GM18868 (cell line): ENCODE results near the gene NAA60.
A peak's percentile ranks its signal among the peaks of the same experiment; 100 is the strongest.
"Not testable (repeated sequence)": the region's sequence is repeated elsewhere in the genome, so short reads cannot be mapped to it uniquely, and the experiment has no call there.

Source experiments
- ATAC-seq: cut with Tn5 transposase; IDR thresholded peaks from one replicate; pipeline ENCODE4 v1.9.1; 2021; ENCODE audit warnings: mild to moderate bottlenecking, moderate library complexity; ENCODE audit not compliant: unreplicated experiment

The NAA60 gene

GRCh38 chr16:3503523-3503922 lies 60.0 kb downstream of the NAA60 start:
- no peak for ATAC-seq

GRCh38 chr16:3508736-3509135 lies 65.3 kb downstream of the NAA60 start:
- no peak for ATAC-seq

DNA sequence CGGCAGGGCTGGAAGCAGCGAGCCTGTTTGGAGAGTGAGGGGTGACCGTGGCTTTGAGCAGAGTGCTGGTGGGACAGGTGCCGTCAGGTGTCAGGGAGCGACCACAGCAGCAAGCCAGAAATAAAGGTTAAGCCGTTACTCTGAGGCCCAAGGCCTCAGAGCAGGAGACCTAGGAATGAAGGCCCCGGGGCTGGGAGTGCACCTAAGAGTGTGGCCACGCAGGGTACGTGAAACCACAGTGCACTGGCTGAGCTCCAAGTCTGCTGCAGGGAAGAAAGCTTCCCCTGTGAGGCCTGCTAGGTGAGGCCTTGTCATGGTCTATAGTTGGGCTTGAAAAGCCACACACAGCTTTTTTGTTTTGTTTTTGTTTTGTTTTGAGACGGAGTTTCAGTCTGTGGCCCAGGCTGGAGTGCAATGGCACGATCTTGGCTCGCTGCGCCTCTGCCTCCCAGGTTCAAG lies 66.0 kb downstream of the NAA60 start:
- ATAC-seq = peak; percentile 88

DNA sequence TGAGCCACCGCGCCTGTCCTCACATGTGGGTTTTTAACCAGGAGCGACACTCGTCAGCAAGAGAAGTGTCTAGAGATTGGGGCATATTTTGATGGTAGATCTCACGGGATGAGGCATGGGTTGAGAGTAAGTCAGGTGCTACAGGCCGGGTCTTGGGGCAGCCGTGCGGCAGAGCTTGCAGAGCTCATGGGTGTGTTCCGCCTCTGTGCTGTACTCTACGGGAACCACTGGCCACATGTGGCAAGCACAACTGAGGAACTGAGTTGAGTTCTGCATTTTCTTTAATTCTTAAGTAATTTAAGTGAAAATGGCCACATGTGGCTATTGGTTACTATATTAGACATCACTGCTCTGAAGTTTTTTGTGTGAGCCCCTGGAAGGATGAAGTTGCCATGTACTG lies 66.9 kb downstream of the NAA60 start:
- ATAC-seq = no peak

GRCh38 chr16:3511286-3512180 lies 68.1 kb downstream of the NAA60 start:
- ATAC-seq = no peak

DNA sequence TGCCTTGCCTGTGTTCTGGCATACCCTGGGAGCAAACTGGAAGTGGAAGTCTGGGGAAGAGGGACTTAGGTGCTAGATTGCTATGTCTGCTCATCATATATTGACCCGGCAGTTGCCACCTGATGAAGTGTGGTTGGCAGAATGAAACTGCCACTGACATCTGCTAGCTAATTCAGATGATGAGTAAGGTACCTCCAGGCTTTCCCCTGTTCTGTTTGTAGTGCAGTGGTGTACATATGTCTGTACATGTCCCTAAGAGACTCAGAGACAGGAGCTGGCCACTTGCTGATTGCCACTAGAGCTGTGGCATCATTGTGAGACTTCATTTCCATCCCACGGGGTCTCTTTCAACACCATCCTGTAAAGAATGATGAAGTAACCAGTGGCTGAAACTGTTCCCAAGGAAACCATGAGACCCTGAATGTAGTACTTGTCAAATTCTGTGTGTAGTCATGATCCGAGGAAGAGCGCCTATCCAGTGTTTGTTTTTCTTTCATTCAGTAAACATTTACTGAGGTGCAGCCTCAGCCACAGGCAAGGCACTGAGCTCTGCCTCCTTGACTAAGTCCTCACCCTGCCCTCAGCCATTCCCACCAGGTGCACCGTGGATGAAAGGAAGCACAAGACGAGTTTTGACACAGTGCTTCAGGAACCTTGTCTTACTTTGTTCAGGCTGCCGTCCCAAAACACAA lies 70.6 kb downstream of the NAA60 start:
- ATAC-seq = no peak

- ATAC-seq = no peak
Measured at GRCh38 chr16:3514621-3515020, 71.1 kb downstream of the NAA60 start.

GRCh38 chr16:3515897-3516296 lies 72.4 kb downstream of the NAA60 start:
- no peak for ATAC-seq

DNA sequence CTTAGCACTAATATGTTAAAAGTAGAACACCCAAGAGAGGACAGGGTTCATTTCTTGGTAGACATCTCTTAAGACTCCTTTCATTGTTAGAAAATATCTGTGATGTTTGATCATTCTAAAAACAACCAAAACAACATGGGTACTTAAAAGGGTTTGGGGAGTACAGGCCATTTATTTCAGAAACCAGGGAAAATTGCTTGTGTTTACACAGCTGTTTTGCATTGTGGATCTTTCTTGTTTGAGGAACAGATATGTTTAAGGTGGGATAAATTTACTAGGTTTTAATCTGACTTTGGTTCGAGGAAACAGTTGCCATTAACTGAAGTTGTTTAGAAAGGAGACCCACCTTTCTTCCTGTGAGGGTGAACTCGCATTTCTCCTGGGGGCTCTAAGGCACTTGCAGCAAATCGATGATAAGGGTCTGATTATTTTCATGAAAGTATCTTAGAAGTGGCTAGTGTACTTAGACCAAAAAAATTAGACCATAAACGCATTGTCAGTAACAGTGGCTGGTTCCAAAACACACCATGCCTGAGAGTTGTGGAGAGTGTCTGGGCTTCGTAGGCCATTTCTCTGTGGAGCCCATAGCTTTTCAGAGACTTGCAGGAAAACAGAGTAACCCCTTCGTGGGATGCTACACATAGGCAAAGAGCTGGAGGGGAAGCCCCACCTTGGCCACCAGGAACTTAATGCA lies 75.0 kb downstream of the NAA60 start:
- ATAC-seq = no peak

DNA sequence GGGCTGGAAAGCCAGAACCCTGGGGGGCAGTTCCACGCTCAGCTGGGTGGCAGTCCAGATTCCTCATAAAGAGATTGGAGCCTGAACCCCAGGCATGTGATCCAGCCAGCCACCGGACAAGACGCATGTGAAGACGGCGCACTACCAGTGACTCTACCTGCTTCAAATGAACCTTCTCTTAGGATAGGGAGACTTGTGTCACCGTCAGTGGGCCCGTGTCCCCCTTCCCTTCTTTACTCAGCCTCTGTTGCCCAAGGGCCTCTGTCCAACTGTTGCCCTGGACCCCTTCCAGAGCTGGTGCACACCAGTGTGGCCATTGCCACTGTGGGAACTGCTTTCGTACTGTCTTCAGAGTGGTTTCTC lies 75.5 kb downstream of the NAA60 start:
- no peak for ATAC-seq

DNA sequence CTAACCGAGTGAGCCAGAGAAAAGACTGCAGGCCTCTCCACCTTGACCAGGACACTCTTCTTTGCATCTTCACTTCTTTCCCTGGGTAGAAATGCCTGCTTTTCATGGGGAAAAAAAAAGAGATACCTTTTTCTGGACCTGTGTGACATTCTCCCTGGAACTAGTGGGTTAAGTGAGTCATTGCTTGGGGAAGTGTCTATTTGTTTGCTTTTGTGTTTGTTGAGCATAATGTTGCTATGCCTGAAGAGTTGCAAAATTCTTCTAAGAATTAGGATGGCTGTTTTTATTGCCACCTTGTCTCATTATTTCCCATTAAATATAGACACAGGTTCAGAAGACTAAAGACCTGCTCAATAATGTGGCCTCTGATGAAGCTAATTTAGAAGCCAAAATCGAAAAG lies 76.1 kb downstream of the NAA60 start:
- ATAC-seq = no peak

- ATAC-seq = no peak
Measured at GRCh38 chr16:3520413-3520812, 76.9 kb downstream of the NAA60 start.

DNA sequence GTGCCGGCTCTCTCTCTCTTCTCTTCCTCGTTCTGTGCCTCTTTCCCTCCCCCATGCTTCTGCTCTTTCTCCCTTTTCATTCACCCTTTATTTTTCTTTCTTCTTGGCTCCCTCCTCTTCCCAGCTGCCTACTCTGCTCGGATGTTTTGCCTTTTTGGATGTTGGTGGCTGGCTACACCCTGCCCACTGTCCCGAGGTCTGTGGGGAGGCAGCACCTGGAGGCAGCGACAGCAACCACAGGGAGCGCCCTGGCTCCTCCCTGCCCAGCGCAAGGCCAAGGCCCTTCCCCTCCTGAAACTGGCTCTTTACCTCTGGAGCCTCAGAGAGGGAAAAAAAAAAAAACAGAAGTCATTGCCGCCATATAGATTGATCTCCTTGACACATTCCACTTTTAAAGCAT lies 77.4 kb downstream of the NAA60 start:
- no peak for ATAC-seq

- ATAC-seq = no peak
Measured at GRCh38 chr16:3523281-3523680, 79.8 kb downstream of the NAA60 start.

DNA sequence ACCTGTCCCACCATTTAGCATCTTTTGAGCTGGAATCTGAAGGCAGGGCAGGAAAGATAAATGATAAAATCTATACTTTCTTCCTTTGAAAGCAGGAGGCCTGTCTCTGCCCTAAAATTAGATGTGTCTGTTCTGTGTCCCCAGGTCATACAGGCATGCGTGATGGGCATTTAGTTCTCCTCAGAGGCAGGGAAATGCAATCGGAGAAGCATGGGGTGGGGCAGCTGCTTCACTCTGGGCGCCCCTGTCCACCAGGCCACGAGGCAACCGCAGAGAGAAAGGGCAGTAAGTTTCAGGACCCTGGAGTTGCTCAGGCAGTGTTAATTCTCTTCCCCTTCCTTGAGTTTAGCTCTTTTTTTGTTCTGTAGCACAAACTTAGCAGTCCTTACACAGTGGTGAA lies 82.5 kb downstream of the NAA60 start:
- ATAC-seq = no peak

- ATAC-seq = not testable (repeated sequence)
Measured at GRCh38 chr16:3527216-3527829, 83.8 kb downstream of the NAA60 start.

- no peak for ATAC-seq
Measured at GRCh38 chr16:3528406-3528805, 84.9 kb downstream of the NAA60 start.

DNA sequence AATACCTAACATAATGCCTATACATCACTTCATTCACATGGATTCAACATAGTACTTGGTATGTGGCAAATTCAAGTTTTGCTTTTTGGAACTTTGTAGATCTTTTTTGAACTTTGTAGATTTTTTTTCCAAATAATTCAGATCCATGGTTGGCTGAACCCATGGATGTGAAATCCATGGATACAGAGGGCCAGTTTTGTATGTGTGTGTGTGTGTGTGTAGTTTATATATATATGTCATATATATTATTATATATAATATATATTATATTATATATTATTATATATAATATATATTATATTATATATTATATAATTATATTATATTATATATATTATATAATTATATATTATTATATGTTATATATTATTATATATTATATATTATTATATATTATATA lies 85.7 kb downstream of the NAA60 start:
- ATAC-seq = no peak

DNA sequence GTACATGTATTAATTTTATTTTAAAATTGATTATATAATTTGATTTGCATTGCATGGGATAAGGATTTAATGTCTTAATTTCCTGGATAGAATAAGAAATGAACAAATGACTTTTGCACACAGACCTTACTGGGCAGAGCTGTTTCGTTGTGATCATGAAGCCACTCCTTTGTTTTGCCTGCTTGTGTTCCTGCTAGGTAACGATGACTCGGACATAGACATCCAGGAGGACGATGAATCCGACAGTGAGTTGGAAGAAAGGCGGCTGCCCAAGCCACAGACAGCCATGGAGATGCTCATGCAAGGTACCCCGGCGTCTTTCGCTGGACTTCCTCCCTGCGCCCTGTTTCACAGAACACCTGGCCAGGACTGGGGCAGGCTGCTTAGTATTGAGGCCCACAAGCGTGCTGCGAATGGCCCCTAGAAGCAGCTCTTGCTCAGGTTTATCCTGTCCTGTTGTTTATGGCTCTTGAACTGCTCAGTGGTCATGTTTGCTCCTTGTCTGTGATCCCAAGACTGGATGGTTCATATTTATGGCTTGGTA lies 87.0 kb downstream of the NAA60 start:
- ATAC-seq = no peak

- no peak for ATAC-seq
Measured at GRCh38 chr16:3532741-3533140, 89.3 kb downstream of the NAA60 start.

GRCh38 chr16:3534126-3534525 lies 90.6 kb downstream of the NAA60 start:
- no peak for ATAC-seq
